Stimulated activated CD4-positive, alpha-beta T cell treated with anti-CD3 and anti-CD28 coated beads, Interleukin-12 subunit alpha, Interleukin-12 subunit beta, amount 100 ng/mL, for 48 hours (primary cell): ENCODE data around the gene GPR156.

Source experiments
- DNase-seq, 3 donors: peaks; one replicate each; pipeline ENCODE4 v3.0.0-alpha.2; 2020; ENCODE audit warnings: low read depth in 2 of 3, low spot score in 1 of 3

Gene GPR156

DNA sequence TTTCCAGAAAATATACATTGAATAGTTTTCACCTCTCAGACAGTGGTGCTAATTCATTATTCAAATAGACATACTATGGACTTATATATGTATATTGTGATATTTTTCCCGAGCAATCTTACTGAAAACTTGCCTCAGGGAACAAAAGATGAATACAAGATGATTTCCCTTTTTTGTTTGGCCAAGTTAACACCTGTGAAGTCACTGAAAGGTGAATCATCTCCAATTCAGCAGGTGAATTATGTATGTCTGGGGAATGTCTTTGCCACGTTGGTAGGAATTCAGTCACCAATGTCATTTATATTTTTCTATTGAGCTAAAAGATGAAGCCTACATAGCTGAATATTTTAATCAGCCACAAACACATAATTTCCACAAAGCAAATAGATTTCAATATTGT is 88.2 kb downstream of the GPR156 start:
- no peak for DNase-seq

DNA sequence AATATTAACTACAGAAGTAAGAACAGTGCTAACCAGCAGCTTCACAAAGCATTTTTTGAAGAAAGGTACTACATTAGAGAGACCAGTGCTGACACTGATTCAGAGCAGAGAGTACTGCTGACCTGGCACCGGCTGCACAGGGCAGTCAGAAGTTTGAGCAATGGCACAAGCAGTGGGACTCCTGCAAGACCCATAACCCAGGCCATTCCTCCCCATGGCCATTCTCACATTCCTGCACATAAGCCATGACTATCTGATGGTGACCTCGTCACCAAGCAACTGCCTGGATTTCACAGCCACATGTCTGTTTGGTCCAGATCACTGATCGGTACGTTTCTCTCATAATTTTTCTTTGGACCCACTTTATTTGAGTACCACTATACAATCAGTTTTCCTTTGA is 88.7 kb downstream of the GPR156 start:
- no peak for DNase-seq

DNA sequence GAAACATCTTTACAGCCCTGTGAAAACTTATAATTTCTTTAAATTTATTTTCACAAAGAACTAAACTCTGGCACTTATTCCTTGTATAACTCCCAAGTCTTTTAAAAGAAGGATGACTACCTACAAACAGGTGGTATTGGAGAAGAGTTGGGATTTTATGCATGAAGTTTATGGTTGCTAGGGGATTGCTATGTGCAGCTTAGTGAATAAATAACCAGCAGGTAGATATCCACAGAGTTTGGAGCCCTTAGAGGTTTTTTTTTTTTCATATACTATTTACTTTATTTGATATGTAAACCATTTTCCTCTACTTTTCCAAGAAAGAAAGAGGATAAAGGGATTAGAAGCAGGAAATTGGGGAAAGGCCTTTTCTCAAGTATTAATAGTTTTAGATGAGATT is 91.5 kb downstream of the GPR156 start:
- DNase-seq = no peak

DNA sequence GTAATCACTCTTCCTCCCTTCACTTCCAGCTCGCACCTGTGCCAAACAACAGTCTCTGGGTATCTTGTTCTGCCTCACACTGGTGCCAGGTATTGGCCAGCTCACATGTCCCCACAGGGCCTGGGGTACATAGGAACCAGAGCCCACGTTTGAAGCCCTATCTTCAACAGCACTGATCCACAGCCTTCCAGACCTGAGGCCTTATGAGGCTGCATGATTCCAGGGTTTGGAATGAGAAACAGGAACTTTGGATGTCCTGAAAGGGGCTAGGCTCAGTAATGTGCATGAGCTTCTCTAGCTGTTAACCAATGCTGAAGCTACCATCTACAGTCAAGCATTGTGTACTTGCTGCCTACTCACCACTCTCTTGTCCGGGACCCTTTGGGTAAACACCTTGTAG is 92.4 kb downstream of the GPR156 start:
- no peak for DNase-seq

DNA sequence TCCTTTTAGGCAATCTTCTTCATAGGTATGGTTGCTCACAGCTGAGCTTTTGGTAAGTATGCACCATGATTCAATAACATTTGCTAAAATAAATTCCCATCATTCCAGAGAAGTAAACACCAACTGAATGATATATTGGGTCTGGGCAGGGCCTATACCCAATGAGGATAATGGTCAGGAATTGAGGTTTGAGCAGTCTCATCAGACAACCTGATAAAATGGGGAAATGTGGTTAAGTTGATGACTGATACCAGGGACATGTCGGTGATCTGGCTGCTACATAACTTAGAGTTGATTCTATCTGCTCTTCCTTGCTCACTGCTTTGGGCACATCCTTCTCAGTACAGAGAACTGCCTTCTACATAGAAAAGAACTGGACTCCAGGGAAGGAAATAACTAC is 92.9 kb downstream of the GPR156 start:
- no peak for DNase-seq

DNA sequence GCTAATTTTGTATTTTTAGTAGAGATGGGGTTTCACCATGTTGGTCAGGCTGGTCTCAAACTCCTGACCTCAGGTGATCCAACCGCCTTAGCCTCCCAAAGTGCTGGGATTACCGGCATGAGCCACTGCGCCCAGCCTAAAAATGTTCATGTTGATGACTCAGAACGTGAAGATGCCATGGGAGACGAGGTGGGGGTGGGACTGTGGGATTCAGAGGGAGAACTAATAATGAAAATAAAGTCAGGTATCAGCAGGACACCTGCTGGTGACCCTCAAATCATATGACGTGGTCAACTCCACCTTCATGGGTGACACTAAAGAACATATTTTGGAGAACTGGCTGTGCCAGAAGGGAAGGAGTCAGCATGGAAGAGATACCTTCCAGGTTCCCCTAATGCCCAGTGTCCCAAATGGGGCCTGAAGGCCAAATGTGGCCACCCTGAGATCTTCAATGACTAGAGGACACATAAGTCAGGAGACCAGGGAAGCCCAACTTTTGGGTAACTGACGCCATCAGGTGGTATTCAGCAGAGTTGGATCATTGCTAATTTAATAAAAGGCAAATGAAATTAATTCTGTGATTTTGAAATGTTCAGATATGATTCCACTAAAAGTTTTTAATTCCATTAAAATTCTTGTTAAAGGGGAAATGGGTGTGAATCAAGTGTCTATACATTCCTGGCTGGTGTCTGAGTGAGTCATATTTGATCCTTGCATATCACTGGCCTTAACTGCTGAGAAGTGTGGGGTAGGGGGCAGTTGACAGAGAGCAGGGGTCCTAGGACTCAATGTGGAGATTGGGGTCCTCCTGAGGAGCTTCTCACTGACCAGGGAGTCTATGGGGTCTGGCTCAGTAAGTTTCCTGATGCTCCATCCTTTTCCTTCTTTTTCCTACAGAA is 102.2 kb downstream of the GPR156 start:
- DNase-seq = no peak

DNA sequence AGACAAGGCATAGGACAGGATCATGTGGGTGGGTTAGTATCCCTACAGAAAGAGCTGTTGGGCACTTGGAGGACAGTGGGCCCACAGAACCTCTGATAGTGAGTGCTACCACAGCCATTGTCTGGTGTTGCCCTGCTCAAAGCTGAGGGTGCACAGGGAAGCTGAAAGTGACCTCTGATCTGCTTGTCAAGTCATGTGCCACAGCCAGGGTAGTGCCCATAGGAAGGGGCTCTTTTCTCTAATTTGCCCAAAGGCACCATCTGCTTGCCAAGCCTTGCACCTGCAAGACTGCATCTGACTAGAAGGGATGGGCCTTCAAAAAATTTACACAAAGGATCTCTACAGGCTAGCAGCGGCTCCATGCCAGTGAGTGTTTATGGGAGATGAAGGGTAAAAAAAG is 103.4 kb downstream of the GPR156 start:
- no peak for DNase-seq

DNA sequence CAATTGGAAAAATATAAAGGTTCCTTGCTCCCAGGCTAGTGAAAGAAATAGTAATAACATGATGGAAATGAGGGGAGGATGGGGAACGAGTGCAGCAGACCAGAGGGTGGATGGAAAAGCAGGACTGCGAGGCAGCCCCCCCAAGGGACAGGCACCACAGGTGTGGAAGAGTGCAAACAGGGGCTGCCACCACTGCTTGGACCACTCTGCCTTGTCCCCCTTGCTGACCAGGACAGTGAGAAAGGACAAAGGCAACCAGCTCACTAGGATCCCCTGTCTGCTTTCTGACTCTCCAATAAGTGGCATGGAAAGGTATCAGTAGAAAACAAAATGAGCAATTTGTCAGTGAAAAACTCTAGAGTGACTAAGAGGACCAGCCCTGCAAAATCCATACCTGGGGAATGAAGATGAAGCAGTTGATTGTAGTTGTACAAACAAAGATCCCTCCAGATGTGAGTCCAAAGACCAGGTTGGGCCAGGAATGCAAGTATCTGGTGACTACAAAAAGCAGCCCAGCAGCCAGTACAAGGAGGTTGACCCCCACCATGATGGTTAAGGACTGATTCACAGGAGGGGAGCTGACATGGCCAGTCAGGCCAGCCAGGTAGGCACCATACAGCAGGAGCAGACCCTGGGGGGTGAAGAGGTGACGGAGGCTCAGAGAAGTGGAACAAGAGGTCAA is 104.2 kb downstream of the GPR156 start:
- DNase-seq = no peak

DNA sequence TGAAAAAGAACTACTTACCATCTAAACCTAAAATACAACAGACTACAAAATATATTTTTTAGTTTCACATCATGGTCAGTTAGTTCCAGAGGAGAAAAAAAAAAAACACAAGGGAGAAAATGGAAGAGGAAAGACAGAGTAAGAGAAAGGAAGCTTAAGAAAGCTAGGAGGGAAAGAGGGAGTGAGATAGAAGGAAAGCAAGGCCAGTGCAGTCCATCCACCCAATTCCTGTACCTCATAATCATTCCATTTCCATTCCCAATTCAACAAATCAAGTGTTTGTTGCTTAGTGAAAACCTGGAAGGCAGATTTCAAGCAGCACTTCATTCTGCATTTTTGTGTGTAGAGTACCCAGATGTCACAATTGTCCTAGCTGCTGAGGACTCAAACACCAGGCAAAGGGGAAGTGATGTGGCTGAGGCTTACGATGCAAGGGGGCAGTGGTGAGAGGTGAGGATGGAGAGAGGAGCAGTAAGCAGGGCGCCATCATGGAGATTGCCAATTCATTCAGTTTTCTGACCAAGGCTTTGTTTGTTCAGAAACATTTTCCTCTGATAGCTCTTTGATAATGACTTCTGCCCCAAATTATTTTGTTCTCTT is 107.2 kb downstream of the GPR156 start:
- no peak for DNase-seq

DNA sequence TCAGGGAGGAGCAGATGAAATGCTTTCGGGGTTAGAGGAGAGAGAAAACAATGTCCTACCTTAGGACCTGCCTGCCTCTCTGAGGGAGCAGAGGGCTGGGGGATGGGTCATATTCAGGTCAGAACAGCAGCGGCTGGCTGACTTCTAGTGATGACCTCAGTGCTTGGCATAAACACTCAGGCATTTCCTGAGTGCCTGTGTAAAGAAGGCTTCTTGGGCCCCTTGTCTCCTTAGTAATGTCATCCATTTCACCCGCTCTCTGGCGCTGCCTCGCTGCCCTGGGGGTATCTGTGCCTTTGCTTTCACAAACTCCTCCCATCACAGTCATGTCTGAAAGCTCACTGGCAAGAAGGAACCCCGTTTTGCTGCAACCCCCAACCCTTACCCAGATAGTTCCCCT is 107.9 kb downstream of the GPR156 start:
- DNase-seq = no peak

DNA sequence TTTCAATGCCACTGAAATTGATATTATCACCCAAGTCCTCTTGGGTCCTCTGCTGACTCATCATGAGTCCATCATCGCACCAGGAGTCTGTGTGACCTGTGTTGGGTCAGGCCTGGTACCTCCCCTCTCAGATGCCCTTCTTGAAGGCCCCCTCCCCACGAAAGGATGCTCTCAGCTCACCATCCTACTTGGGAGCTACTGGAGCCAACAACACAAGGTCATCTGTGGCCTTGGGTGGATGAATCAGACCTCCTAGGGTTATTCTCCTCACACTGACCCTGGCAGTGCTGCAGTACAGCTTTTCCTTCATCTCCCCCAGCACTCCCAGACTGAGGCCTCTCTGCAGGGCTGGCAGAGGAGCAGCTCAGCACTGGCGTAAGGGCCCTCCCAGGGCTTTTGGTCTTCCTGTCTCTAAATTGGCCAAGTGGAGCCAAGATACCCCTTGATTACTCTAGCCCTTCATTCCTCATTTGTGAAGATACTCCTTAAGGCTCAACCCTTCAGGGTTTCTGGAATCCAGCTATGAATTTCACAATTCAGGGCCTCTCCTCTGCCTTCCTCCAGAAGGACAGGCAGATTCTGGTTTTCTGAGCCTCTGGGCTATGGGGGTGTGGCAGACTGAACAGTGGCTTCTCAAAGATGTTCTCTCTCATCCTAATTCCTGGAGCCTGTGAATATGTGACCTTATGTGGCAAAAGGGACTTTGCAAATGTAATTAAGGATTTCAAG is 110.0 kb downstream of the GPR156 start:
- no peak for DNase-seq

DNA sequence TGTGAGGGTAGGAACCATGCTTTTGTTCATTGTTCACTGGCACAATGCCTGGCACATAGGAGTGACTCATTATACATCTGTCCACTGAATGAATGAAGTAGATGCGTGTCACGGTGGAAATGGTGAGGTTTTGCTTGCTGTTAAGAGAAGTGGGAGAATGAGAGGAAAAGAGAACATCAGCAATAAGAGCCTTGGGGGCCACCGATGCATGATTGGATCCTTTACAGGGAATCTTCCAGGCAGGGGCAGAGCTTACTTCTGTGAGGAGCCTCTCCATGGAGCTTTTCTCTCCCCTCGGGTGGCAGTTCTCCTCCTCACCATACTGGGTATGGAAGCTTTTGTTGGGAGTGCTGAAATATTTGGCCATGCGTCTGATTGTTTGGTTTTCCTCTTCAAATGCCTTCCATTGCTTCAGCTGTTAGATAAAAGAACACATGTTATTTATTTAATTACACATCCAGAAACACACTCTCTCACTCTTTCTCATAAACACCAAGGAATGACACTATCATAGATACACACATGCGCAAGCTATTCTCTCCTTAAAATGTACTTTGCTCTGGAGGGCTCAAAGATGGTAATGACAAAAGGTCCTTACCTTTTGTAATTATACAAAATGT is 111.9 kb downstream of the GPR156 start:
- no peak for DNase-seq

DNA sequence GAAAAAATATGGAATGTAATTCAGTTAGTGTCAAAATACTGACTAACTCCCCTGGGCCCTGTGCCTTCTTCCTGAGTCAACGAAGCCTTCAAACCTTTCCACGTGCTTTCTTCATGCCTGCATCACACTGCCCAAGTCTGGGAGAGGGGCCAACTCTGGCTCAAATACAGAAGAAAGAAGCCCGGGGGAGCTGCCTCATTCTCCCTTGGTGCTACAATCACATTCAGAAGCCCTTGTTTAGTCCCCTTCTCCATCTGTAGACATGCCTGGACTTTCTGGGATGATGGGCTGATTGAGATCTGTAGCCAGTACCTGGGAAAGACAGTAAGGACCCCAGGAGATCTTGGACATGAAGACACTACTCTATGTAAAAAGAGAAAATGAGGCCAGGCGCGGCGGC is 113.0 kb downstream of the GPR156 start:
- DNase-seq = no peak

DNA sequence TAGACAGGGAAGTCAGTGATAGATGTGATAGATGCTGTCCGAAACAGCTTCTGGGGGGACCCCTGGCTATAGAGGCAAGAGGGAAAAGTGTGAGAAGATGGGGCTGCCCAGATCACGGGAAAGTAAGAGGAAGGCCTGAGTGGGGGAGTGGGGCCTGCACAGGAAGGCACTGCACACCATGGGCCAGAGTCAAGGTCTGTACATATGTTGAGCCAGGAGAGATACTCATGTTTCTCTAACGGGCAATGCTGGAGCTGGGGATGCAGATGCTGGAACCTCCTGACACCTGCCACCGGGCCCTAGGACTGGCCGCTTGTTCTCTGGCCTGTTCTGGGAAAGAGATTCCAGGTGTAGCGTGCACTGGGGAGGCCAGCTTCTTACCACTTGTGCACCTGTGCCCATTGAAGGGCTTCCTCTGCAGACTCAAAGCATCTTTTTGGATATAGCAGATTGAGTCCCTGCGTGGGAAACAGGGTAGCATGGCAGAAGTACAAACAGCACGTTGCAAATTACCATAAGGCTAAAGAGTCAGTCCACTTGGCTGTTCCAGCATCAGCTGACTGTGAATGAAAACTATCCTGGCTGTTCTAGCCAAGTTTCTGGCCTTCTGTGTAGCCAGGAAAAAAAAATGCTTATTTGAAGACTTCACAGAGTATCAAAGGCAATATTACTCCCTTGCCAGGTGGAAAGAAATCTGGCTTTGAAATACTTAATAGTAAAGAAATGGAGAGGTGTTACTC is 113.7 kb downstream of the GPR156 start:
- DNase-seq = no peak

DNA sequence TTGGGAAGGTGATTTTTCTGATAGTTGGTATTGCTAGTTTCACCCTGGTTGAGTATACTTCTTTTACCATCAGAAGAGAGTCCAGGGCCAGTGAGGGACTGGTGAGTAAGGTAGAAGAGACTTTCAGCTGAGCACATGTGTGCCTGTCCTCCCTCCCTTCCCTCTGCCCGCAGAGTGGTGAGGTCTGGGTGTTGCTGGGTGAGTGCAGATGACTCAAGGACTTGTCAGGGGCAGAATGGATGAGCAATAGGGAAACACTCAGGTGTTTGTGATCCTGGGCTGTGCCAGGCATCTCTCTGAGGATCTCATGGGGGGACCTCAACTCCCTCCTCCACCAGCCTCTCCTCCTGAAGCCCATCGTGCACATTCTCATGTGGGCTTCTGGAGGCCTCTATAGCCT is 114.8 kb downstream of the GPR156 start:
- DNase-seq = no peak

DNA sequence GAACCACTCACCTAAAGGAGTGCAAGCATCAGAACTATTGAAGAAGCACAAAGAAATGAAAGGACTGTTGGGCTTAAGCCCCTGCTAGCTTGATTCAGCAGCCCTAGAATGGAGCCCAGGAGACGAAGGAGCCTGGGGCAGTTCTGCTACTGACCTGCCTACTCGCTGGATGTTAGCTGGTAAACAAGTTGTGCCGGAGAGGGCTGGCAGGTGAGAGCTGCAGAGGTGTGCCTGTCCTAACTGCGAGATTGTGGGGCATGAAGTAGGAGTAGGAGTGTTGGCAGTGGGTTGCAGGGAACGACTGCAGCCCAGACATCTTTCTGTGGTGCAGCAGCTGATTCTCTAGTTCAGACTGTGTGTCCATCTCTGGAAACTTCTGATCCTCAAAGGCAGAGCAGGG is 115.6 kb downstream of the GPR156 start:
- no peak for DNase-seq

DNA sequence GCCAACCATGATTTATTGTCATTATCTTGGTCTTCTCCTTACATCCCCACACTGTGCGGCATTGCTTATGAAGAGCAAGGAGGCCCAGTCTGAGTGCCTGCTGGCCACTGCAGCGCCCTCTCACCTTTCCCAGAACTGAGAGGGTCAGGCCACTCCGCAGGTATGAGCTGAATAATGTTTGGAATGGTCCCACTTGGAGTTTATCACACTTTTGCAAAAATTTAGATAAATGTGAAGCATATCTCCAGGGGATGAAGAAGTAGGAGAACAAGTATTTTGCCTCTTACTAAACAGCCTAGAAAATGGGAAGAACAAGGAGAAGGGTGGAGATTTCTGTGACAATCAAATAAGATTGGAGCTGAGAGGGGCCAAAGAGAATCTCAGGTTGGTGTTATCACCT is 116.4 kb downstream of the GPR156 start:
- no peak for DNase-seq

DNA sequence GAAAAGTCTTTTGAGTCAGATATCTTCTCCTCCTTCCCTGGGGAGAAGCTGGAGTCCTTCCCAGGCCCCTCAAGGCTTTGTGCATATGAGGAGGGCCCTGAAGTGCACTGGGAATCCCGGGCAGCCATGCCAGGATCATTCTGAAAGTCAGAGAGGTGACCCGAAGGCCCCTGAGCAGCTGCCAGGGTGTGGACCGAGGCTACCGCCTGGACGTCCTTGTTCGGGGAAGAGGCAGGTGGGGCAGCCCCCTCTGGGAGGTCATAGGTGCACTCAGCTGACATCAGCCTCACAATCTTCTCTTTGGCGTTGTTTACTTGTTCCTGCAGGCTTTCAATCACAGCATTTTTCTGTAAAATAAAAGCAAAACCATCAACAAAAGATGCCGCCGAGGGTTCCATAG is 117.0 kb downstream of the GPR156 start:
- no peak for DNase-seq

DNA sequence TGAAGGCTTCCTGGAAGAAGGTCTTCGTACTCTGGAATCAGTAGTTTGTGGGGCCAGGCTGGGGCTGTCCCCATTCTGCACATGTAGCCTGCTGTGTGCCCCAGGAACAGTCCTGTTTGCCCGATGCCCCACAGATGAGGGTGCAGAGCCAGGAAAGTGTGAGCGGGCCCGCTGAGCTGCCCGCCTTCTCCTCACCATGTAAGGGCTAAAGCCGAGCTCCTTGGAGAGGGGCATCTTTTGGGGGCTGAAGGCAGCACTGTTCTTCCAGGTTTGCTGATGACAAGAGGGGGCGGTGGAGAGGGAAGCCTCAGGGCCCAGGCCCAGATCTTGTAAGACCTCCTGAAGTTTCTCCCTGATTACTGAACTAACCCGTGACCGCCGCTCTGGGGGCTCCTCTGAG is 117.5 kb downstream of the GPR156 start:
- DNase-seq = no peak

DNA sequence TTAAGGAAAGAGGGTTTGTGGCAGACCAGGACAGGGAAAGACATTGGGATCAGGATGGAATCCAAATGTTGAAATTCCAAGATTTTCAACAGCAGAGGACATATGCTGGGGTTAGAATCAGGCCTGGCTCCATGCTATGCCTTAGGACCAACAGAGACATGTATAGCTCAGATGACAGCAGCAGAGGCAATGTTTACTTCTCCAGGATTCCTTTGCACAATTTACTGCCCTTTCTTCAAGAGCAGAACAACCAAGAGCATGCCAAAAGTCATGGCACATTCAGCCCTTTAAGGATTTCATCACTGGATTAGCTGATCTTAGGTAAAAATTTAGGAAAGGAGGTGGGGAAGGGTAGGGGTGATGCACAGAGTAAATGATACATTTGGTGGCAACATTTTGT is 121.2 kb downstream of the GPR156 start:
- no peak for DNase-seq

DNA sequence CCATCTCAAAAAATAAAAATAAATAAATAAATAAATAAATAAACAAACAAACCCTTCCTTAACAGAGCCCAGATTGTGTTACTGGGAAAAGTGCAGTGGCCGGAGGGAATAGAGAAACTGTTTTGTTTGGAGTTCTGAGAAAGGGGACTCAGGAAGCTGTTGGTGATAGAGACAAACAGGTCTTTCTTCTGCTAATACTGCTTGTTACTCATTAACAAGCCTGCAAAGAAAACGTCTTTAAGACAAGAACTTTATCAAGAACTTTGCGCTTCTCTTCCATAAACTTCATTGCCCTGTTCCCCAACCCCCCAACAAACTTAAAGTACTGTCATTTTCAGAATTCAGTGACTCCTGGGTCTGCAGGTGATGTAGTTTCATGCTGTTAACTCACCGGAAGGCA is 122.0 kb downstream of the GPR156 start:
- DNase-seq = no peak
